Measurements from ENCODE around the gene VMO1. TPM values are rescaled to one million over a fixed set of nuclear protein-coding genes. Genes with fewer than 3 reads are reported as not detected.

Gene VMO1
- total and polyA plus RNA-seq, 9 of the 15 experiments (the other 6 are each of a cell fraction or from before 2014, with no cell fraction given) = 0.31 TPM; not detected in 8

- TF ChIP-seq RREB1 (CRISPR knock-in tag; IDR thresholded peaks at IDR 0.05) = no peak
Observed at GRCh38 chr17:4815043-4815675, 29.0 kb upstream of the VMO1 start (continued).

DNA sequence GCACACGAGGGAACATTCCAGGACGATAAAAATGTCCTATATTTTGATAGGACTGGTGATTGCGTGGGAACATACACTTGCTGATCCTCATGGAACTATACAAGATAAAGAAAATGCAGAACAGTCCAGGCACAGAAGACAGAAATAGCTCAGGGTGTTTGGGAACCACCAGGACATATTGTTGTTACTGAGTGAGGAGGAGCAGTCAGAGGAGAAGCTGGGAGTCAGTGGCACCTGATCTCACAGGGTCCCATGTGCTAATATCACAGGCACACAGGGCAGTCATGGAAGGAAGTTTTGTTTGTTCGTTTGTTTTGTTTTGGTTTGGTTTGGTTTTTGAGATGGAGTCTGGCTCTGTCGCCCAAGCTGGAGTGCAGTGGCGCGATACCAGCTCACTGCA lies 26.5 kb upstream of the VMO1 start:
- H3K9me3 ChIP-seq (replicated peaks; ENCODE audit: control insufficient read depth, insufficient read depth, low read depth, low read length) = no peaks in the 10 kb centered on the region
- no peak for DNase-seq (ENCODE audit: extremely low read depth in 1 of 4, low spot score in 3 of 4)
- no peak for ATAC-seq
- FAIRE-seq = no peak
- H3K9ac ChIP-seq (ENCODE audit: insufficient read depth in 1 of 2, low read depth in 2 of 2, low read length in 2 of 2) = no peak overlapping the region
- H3K4me3 ChIP-seq = no peak overlapping the region
- BruUV-seq (replicated peaks) = no TSS peak
- H3K36me3 ChIP-seq (ENCODE audit: control insufficient read depth, insufficient read depth, low read length) = no peaks in the 10 kb centered on the region
- TF ChIP-seq, protein P1, sequence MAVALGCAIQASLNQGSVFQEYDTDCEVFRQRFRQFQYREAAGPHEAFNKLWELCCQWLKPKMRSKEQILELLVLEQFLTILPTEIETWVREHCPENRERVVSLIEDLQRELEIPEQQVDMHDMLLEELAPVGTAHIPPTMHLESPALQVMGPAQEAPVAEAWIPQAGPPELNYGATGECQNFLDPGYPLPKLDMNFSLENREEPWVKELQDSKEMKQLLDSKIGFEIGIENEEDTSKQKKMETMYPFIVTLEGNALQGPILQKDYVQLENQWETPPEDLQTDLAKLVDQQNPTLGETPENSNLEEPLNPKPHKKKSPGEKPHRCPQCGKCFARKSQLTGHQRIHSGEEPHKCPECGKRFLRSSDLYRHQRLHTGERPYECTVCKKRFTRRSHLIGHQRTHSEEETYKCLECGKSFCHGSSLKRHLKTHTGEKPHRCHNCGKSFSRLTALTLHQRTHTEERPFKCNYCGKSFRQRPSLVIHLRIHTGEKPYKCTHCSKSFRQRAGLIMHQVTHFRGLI (CRISPR knock-in tag; IDR thresholded peaks at IDR 0.05) = no peak
- TF ChIP-seq SLC30A9 (CRISPR knock-in tag; IDR thresholded peaks at IDR 0.05) = no peak
- no peak for TF ChIP-seq TEAD4 (IDR thresholded peaks at IDR 0.05; ENCODE audit: low read length)
- no peak for TF ChIP-seq TEAD4 (CRISPR knock-in tag; IDR thresholded peaks at IDR 0.05; ENCODE audit: borderline replicate concordance)
- no peak for TF ChIP-seq HOMEZ (CRISPR knock-in tag; IDR thresholded peaks at IDR 0.05)
- H2AFZ ChIP-seq (ENCODE audit: low read depth, low read length) = no peak overlapping the region
- intact Hi-C loops (cut with micrococcal nuclease) (no loop called here), in situ Hi-C loops (cut with MboI) (no loop called here)
- H3K9me1 ChIP-seq (ENCODE audit: control insufficient read depth, insufficient read depth, low read length) = no peaks in the 10 kb centered on the region
- H4K20me1 ChIP-seq (replicated peaks; ENCODE audit: control insufficient read depth, insufficient read depth, low read length) = no peaks in the 10 kb centered on the region; the same call in 1 of the 2 replicates
- ChIA-PET CTCF (ENCODE audit: low intra/inter-chr PET ratio) (no interaction called here), POLR2A (no interaction called here)
- H3K27ac ChIP-seq (ENCODE audit: extremely low read depth, low read depth, low read length) = no peak overlapping the region
- no peaks in the 10 kb centered on the region for H3K79me2 ChIP-seq (ENCODE audit: control insufficient read depth, insufficient read depth, low read length)
- H3K4me2 ChIP-seq (ENCODE audit: insufficient read depth, low read length) = no peak overlapping the region
- 53% methylated on average over 5 of the region's 7 CpGs for WGBS (ENCODE audit: insufficient coverage, low coverage, missing lambda C conversion rate)
- H3K27me3 ChIP-seq (ENCODE audit: control insufficient read depth in 2 of 2, insufficient read depth in 2 of 2, low read length in 2 of 2) = no peaks in the 10 kb centered on the region
- H3K4me1 ChIP-seq (replicated peaks in 1 of 2; ENCODE audit: control insufficient read depth in 2 of 2, insufficient read depth in 2 of 2, low read length in 2 of 2) = peaks cover 0 to 9% of the 10 kb centered on the region in 2 experiments; a peak in 3 of 5 replicates
